Glutamatergic neuron (in vitro differentiated cells): ENCODE results near the gene CALR. TPM values are rescaled to one million over a fixed set of nuclear protein-coding genes. Genes with fewer than 3 reads are reported as not detected.
"Not testable (repeated sequence)": the region's sequence is repeated elsewhere in the genome, so short reads cannot be mapped to it uniquely, and the experiment has no call there.

Experiments
- DNase-seq: peaks from one replicate; pipeline ENCODE4 v3.0.0; 2022
- H3K27ac Mint-ChIP-seq: one replicate; pipeline ENCODE4 v1.8.0; 2020; ENCODE audit warnings: mild to moderate bottlenecking, mixed read lengths, inconsistent platforms; ENCODE audit not compliant: unreplicated experiment
- H3K27me3 Mint-ChIP-seq: one replicate; pipeline ENCODE4 v1.8.0; 2020; ENCODE audit warnings: mild to moderate bottlenecking, moderate library complexity, mixed read lengths, inconsistent platforms; ENCODE audit not compliant: unreplicated experiment
- H3K36me3 Mint-ChIP-seq: one replicate; pipeline ENCODE4 v1.8.0; 2020; ENCODE audit warnings: mild to moderate bottlenecking, mixed read lengths, inconsistent platforms; ENCODE audit not compliant: unreplicated experiment
- H3K4me1 Mint-ChIP-seq: one replicate; pipeline ENCODE4 v1.8.0; 2020; ENCODE audit warnings: mild to moderate bottlenecking, low read depth, mixed read lengths, inconsistent platforms; ENCODE audit not compliant: unreplicated experiment
- H3K4me3 Mint-ChIP-seq: one replicate; pipeline ENCODE4 v1.8.0; 2020; ENCODE audit warnings: mild to moderate bottlenecking, mixed read lengths, inconsistent platforms; ENCODE audit not compliant: unreplicated experiment
- H3K9me3 Mint-ChIP-seq: one replicate; pipeline ENCODE4 v1.8.0; 2020; ENCODE audit warnings: mild to moderate bottlenecking, moderate library complexity, mixed read lengths, inconsistent platforms; ENCODE audit not compliant: unreplicated experiment
- CTCF ChIP-seq: fragments of 200-600 bp; sonication (generic); IDR thresholded peaks from one replicate; pipeline ENCODE4 v1.5.0; 2021; ENCODE audit not compliant: partially characterized antibody, unreplicated experiment
- total RNA-seq: library from RNA; stranded (reverse); fragmentation: NEBNext Ultra II Directional; extraction: Animal tissue kit (Norgen Biotek cat#: 25700); gene quantifications from one replicate; pipeline ENCODE4 v1.2.1, GENCODE V29; 2021; ENCODE audit not compliant: unreplicated experiment

CALR gene
- total RNA-seq, 1 donor from 2014 or later: 543 TPM

DNA sequence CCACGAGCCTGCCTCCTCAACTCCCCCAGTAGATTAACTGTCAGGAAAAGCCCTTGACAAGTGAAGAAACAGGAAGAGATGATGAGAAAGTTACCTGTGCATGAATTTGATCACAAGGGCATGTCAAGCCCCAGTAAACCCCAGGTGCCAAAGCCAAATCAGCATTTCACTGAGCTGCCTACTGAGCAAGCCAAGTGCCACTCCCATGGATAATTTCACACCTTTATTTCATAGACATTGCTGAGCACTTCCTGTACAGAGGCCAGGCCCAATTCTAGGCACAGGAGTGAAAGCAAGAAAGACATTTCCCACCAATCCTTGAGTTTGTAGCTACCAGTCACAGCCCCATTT, 16.2 kb downstream of the CALR start:
- H3K27me3 Mint-ChIP-seq: peaks cover 9% of the 10 kb centered on the region
- H3K4me3 Mint-ChIP-seq: peak overlapping the region; percentile 81
- H3K9me3 Mint-ChIP-seq: peaks cover 10% of the 10 kb centered on the region
- peaks cover 23% of the 10 kb centered on the region for H3K4me1 Mint-ChIP-seq
- H3K27ac Mint-ChIP-seq: peak overlapping the region; percentile 84
- no peak for DNase-seq
- TF ChIP-seq CTCF: no peak
- H3K36me3 Mint-ChIP-seq: no peaks in the 10 kb centered on the region

DNA sequence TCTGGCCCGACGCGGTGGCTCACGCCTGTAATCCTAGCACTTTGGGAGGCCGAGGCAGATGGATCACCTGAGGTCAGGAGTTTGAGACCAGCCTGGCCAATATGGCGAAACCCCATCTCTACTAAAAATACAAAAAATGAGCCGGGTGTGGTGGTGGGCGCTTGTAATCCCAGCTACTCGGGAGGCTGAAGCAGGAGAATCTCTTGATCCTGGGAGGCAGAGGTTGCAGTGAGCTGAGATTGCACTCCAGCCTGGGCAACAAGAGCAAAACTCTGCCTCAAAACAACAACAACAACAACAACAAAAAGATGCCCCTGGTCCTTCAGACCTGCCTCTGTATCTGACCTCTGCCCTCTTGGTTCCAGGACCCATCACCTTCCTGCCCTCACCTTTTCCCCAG, 17.2 kb downstream of the CALR start:
- Mint-ChIP-seq H3K4me3 (peak overlapping the region; percentile 95), H3K4me1 (peaks cover 23% of the 10 kb centered on the region), H3K27ac (peak overlapping the region; percentile 87)
- H3K27me3 Mint-ChIP-seq, DNase-seq, H3K9me3 Mint-ChIP-seq, H3K36me3 Mint-ChIP-seq: not testable (repeated sequence)

DNA sequence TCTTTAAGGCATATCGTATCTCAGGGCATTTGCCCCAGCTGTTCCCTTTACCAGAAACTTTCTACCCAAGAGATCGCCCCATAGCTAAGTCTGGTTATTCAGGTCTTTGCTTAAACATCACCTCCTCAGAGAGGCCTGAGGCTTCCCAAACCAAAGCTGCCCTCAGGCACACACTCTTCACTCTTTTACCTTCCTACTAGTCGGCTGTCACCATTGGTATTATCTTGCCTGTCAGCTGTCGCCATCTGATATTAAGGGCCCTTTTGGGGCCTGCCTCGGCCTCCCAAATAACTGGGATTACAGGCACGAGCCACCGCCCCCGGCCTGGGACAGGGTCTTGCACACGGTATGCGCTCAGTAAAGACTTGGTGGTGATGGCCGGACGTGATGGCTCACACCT, 17.6 kb downstream of the CALR start:
- Mint-ChIP-seq H3K27me3 (peaks cover 8% of the 10 kb centered on the region), H3K27ac (peak overlapping the region; percentile 84), H3K4me3 (peak overlapping the region; percentile 95), H3K9me3 (peaks cover 8% of the 10 kb centered on the region), H3K36me3 (no peaks in the 10 kb centered on the region), H3K4me1 (peaks cover 23% of the 10 kb centered on the region)
- DNase-seq: no peak
- TF ChIP-seq CTCF: no peak

DNA sequence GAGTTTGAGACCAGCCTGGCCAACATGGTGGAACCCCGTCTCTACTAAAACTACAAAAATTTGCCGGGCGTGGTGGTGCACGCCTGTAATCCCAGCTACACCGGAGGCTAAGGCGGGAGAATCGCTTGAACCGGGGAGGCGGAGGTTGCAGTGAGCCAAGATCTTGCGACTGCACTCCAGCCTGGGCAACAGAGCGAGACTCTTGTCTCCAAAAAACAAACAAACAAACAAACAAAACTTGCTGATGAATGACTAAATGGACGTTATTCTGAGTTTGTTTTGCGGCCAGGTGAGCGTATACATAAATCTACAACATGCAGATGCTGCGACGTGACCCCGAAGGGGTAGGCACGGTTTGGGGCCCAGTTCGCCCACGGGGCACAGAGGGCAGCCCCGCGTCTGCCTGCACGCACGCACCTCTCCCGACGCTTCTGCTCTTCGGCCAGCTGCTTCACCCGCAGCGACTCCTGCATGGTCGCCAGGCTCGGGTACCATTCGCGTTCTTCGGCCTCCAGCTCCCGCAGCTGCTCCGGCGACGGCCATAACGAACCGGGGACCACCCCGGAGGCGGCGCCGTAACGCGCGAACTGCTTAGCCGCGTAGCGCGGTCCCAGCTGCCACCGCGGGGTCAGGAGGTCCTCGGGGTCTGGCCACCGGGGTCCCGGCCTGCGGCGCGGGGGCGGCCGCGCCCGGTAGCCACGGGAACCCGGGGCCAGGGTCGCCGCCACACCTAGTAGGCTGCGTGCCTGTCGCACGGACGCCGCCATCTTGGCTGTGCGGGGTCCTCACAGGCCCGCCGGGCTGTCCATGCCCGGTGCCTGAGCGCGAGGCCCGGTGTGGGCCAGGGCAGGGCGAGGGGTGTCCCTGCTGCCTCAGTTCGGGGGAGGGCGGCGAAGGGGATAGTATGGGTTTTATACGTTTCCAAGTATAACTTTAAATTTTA, 18.3 kb downstream of the CALR start, which contains the start of gene GADD45GIP1:
GADD45GIP1 (minus strand) TSS at position 778 of the 943 bp plus-strand sequence; CDS start at position 767, 11 bp downstream.
- peaks cover 5% of the 10 kb centered on the region for H3K9me3 Mint-ChIP-seq
- H3K27ac Mint-ChIP-seq: peak within 1 kb of the TSS; percentile 84
- TF ChIP-seq CTCF: no peak
- DNase-seq: peak; percentile 87
- peaks cover 23% of the 10 kb centered on the region for H3K4me1 Mint-ChIP-seq
- H3K27me3 Mint-ChIP-seq: peaks cover 7% of the 10 kb centered on the region
- peak within 1 kb of the TSS; percentile 95 for H3K4me3 Mint-ChIP-seq
- H3K36me3 Mint-ChIP-seq: no peaks in the 10 kb centered on the region

DNA sequence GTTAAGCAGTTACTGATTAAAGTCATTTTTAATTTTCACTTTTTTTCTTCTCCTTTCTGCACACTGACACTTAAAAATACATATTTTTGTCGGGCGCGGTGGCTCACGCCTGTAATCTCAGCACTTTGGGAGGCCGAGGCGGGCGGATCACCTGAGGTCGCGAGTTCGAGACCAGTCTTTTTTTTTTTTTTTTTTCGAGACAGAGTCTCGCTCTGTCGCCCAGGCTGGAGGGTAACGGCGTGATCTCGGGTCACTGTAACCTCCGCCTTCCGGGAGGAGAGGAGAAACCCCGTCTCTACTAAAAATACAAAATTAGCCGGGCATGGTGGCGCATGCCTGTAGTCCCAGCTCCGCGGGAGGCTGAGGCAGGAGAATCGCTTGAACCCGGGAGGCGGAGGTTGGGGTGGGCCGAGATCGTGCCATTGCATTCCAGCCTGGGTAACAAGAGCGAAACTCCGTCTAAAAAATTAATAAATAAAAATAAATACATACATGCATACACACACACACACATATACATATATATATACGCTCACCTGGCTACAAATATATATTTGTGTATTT, 19.1 kb downstream of the CALR start:
- H3K27me3 Mint-ChIP-seq, H3K9me3 Mint-ChIP-seq, DNase-seq, H3K36me3 Mint-ChIP-seq: not testable (repeated sequence)
- peaks cover 21% of the 10 kb centered on the region for H3K4me1 Mint-ChIP-seq
- H3K27ac Mint-ChIP-seq: peak overlapping the region; percentile 80
- peak overlapping the region; percentile 84 for H3K4me3 Mint-ChIP-seq

DNA sequence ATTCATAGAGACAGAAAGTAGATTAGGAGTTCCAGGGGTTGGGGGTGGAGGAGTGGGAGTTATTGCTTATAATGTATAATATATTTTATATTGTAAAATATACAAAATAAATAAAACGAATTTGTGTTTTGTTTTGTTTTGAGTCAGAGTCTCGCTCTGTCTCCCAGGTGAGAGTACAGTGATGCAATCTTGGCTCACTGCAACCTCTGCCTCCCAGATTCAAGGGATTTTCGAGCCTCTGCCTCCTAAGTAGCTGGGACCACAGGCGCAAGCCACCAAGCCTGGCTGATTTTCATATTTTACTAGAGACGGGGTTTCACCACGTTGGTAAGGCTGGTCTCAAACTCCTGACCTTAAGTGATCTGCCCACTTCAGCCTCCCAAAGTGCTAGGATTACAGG, 21.1 kb downstream of the CALR start:
- peaks cover 2% of the 10 kb centered on the region for H3K27me3 Mint-ChIP-seq

More for the DNA sequence above, 21.1 kb downstream of the CALR start:
- DNase-seq: no peak
- Mint-ChIP-seq H3K36me3 (no peaks in the 10 kb centered on the region), H3K27ac (no peak overlapping the region), H3K9me3 (peaks cover 7% of the 10 kb centered on the region), H3K4me3 (no peak overlapping the region), H3K4me1 (peaks cover 7% of the 10 kb centered on the region)
- TF ChIP-seq CTCF: no peak
